Cardiac fibroblast (primary cell): ENCODE results near the gene CLEC2B.

Source experiments
- DNase-seq, 2 donors: peaks; one replicate each; pipeline versions ENCODE4 v3.0.0 to v3.0.0-alpha.2; 2010; ENCODE audit warnings: low read depth in 2 of 2
- H3K4me3 ChIP-seq, 2 donors: replicated peaks in 1 of 2; 1 replicate in 1 of 2; 2 replicates in 1 of 2; pipeline ENCODE4 v1.5.1; 2011; ENCODE audit warnings: low read depth in 2 of 2, low read length in 2 of 2, mild to moderate bottlenecking in 2 of 2, moderate library complexity in 1 of 2
- CTCF ChIP-seq: IDR thresholded peaks from one replicate; pipeline ENCODE4 v1.5.1; 2011; ENCODE audit warnings: low read depth, mild to moderate bottlenecking, low read length, inconsistent platforms

Gene CLEC2B

GRCh38 chr12:9843407-9843806, 25.7 kb downstream of the CLEC2B start:
- TF ChIP-seq CTCF: no peak

GRCh38 chr12:9831720-9832119, 37.4 kb downstream of the CLEC2B start:
- TF ChIP-seq CTCF: no peak
- no peak overlapping the region for H3K4me3 ChIP-seq
- DNase-seq: no peak

More at GRCh38 chr12:9843407-9843806, 25.7 kb downstream of the CLEC2B start:
- no peak overlapping the region for H3K4me3 ChIP-seq
- peak in 1 of 2 donors; percentile 25 for DNase-seq

GRCh38 chr12:9829982-9830381, 39.2 kb downstream of the CLEC2B start:
- no peak overlapping the region for H3K4me3 ChIP-seq

GRCh38 chr12:9829483-9829882, 39.7 kb downstream of the CLEC2B start:
- H3K4me3 ChIP-seq: no peak overlapping the region
- DNase-seq: no peak
- no peak for TF ChIP-seq CTCF

More at GRCh38 chr12:9829982-9830381, 39.2 kb downstream of the CLEC2B start:
- TF ChIP-seq CTCF: no peak
- no peak for DNase-seq

GRCh38 chr12:9827209-9827888, 41.8 kb downstream of the CLEC2B start, which contains the start of gene KLRF1:
KLRF1 (plus strand) TSS chr12:9827481; CDS start chr12:9827545, 64 bp downstream.
- TF ChIP-seq CTCF: no peak
- DNase-seq: no peak
- H3K4me3 ChIP-seq: no peak within 1 kb of the TSS

- DNase-seq: no peak
- TF ChIP-seq CTCF: no peak
- H3K4me3 ChIP-seq: no peak overlapping the region
These were observed 48.7 kb downstream of the CLEC2B start for GRCh38 chr12:9820281-9820930.
